ENCODE measurements around the gene PRKCE.

- TF ChIP-seq CTCF (IDR thresholded peaks at IDR 0.05), result no peak
- no peak for TF ChIP-seq POLR2A (IDR thresholded peaks at IDR 0.05)
These were observed 306.2 kb downstream of the PRKCE start for GRCh38 chr2:45957533-45958227.
